ENCODE measurements around the gene TAF9.

TAF9 gene

DNA sequence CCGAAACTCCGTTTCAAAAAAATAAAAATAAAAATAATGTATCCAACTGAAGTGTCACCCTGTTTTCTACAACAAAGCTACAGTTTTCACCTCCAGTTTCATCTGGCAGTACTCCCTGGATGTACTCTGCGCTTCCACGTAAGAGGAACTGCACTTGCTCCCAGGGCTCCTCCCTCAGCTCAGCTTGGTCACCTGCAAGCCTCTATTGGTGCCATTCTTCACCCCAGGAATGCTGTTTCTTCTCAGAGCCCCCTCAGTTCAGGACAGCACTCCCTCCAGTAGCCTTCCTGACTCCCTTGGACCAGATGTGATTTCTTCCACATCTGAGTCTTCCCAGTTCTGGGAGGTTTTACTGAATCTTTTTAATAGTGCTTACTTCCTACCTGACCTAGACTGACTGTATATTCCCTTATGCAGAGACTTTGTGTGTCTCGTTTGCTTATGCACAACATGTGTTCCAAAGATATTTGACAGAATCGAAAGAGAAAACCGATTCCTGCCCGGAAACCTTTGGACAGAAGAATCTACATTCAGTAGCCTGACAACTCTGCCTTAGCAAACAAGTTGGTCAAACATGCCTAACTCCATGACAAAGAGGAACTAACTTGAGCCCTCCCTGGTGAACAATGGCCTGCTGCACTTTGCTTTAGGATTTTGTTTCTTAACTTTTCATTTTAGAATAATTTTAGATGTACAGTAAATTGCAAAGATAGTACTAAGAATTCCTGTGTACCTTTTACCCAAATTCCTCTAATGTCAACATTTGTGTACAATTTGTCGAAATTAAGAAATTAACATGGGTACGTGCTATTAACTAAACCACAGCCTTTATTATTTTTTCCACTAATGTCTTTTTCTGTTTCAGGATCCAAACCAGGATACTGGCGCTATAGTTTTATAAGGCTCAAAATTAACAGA lies 37.5 kb downstream of the TAF9 start:
- Mint-ChIP-seq H3K27me3 (no peaks in the 10 kb centered on the region), H3K9me3 (no peaks in the 10 kb centered on the region), H3K36me3 (ENCODE audit: insufficient read depth) (peaks cover 8% of the 10 kb centered on the region), H3K4me3 (peak overlapping the region; percentile 89), H3K27ac (ENCODE audit: low read depth) (peak overlapping the region; percentile 94), H3K4me1 (peaks cover 19% of the 10 kb centered on the region)
- no peak for DNase-seq (ENCODE audit: low spot score in 2 of 2)
- ATAC-seq (replicated peaks; ENCODE audit: extremely low read depth, poor library complexity, severe bottlenecking), result no peak

DNA sequence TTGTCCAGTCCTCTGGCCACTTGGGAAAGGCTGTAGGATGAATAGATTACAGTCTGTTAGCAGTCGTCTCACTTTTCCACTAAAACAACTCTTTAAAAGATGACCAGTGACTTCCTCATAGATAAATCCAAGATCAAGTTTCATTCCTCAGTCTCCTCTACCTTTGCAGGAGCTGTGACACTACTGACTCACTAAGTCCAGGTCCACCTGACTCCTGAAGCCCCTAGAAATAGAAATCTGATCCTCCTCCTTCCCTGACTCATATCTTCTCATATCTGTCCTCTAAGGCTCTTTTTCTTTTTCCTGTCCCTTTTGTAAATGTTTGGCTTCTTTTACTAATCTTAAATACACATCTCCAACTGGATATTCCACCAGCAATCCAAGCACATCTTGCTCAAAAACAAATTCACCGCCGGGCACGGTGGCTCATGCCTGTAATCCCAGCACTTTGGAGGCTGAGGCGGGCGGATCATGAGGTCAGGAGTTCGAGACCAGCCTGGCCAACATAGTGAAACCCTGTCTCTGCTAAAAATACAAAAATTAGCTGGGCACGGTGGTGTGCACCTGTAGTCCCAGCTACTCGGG lies 39.3 kb downstream of the TAF9 start:
- no peak for DNase-seq (ENCODE audit: low spot score in 2 of 2)

DNA sequence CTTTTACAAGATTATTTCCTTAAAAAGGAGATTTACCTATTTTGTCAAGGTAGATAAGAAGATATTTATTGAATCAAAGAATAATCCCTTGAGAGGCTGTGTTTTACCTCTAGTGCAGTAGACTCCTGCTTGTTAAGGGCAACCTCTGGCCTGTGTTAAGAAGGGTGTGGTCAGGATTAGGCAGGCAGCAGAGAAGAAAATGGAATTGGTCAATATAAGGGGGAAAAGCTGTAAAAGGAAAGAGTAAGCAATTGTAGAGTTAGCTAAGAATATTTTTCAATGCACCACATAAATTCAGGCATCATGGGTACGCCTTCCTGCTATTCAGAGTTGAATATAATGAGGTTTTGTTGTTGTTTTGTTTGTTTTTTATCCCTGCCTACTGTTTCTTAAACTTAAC lies 43.0 kb downstream of the TAF9 start:
- Mint-ChIP-seq H3K9me3 (no peaks in the 10 kb centered on the region), H3K27me3 (no peaks in the 10 kb centered on the region), H3K27ac (ENCODE audit: low read depth) (no peak overlapping the region), H3K4me1 (peaks cover 4% of the 10 kb centered on the region), H3K4me3 (no peak overlapping the region), H3K36me3 (ENCODE audit: insufficient read depth) (no peaks in the 10 kb centered on the region)
- DNase-seq (ENCODE audit: low spot score in 2 of 2) (no peak), ATAC-seq (replicated peaks; ENCODE audit: extremely low read depth, poor library complexity, severe bottlenecking) (no peak)

More for the DNA sequence above, 39.3 kb downstream of the TAF9 start:
- Mint-ChIP-seq H3K4me1 (peaks cover 19% of the 10 kb centered on the region), H3K27ac (ENCODE audit: low read depth) (no peak overlapping the region), H3K36me3 (ENCODE audit: insufficient read depth) (peaks cover 8% of the 10 kb centered on the region), H3K4me3 (no peak overlapping the region), H3K9me3 (no peaks in the 10 kb centered on the region), H3K27me3 (no peaks in the 10 kb centered on the region)
- ATAC-seq (replicated peaks; ENCODE audit: extremely low read depth, poor library complexity, severe bottlenecking), result no peak

DNA sequence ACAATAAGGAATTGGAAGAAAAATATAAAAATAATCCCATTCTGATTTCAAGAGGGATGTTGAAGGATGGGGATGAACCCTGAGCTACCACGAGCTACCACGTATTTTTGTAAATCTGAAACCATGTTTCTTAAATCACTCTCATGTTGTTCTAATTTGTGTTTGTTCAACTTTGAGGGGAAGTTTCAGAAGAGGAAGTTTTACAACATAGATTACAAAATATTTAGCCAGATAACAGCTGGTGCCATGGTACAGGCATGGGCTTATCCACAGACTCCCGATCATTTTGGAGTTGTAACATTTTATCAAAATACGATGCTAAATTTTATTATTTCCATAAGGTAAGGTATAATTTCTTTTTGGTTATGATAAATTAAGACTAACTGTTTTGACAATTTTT lies 51.9 kb downstream of the TAF9 start:
- no peaks in the 10 kb centered on the region for H3K4me1 Mint-ChIP-seq
- no peak for DNase-seq (ENCODE audit: low spot score in 2 of 2)
- H3K27me3 Mint-ChIP-seq, result no peaks in the 10 kb centered on the region
- H3K36me3 Mint-ChIP-seq (ENCODE audit: insufficient read depth), result peaks cover 10% of the 10 kb centered on the region
- no peak overlapping the region for H3K27ac Mint-ChIP-seq (ENCODE audit: low read depth)
- no peak for ATAC-seq (replicated peaks; ENCODE audit: extremely low read depth, poor library complexity, severe bottlenecking)
- H3K9me3 Mint-ChIP-seq, result no peaks in the 10 kb centered on the region
- no peak overlapping the region for H3K4me3 Mint-ChIP-seq

DNA sequence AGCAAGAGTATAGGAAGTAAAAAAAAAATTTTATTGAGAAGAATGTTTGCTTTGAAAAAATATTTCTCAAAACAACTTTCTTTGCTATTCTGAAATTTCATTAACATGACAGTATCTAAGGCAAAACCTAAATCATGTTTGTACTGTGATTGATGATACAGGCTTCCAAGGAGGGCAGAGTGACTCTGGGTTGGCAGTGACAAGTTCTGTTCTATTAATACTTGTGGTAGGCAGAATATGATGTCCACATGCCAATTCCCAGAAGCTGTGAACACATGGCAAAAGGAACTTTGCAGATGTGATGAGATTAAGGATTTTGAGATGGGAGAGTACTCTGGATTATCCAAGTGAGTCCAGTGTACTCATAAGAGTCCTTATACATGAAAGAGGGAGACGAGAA lies 53.3 kb downstream of the TAF9 start:
- DNase-seq (ENCODE audit: low spot score in 2 of 2) (no peak), ATAC-seq (replicated peaks; ENCODE audit: extremely low read depth, poor library complexity, severe bottlenecking) (no peak)
- Mint-ChIP-seq H3K4me3 (no peak overlapping the region), H3K4me1 (no peaks in the 10 kb centered on the region), H3K27ac (ENCODE audit: low read depth) (no peak overlapping the region), H3K9me3 (no peaks in the 10 kb centered on the region), H3K27me3 (no peaks in the 10 kb centered on the region), H3K36me3 (ENCODE audit: insufficient read depth) (peaks cover 10% of the 10 kb centered on the region)

All from central memory CD8-positive, alpha-beta T cell (primary cell).